ENCODE measurements around the gene MYORG.
A peak's percentile ranks its signal among the peaks of the same experiment; 100 is the strongest.

MYORG gene

DNA sequence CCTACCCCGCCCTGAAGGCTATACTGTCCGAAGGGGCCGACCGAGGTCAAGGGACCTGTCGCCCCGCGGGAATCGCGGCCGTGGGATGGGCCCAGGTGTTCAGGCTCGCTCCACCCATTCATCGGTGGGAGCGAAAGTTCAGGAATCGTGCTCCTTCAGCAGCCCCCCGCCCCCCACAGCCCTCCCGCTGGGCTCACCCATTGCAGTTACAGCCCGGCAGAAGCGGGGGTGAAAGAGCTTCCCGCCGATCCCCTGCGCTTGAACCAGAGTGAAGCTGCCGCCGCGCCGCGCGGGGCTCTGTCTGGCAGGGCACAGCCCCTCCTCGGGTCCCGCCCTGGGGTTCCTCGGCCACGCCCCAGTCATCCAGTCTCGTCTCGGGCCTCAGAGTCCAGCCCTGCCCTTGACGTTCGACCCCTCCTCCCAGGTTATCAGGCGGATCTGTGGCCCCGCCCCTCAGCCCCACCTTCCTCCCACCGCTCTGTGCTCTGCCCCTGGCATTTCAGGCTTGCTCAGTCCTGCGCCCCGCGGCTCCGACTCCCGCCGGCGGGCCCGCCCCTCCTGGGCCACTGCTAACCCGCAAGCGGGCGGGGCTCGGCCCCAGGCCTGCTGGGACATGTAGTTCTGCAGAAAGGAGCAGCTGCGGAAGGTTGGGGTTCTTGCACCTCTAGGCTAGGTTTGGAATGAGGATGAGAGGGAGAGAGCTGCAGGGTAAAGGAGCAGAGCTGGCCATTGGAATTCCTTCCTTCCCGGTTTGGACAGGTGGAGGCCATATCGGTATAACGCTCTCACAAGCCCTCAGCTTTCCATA, at the start of gene MYORG:
MYORG (minus strand) TSS at position 303 of the 808 bp plus-strand sequence. CDS start 3,955 bp downstream, outside the sequence.
- DNase-seq: peak; percentile 97

DNA sequence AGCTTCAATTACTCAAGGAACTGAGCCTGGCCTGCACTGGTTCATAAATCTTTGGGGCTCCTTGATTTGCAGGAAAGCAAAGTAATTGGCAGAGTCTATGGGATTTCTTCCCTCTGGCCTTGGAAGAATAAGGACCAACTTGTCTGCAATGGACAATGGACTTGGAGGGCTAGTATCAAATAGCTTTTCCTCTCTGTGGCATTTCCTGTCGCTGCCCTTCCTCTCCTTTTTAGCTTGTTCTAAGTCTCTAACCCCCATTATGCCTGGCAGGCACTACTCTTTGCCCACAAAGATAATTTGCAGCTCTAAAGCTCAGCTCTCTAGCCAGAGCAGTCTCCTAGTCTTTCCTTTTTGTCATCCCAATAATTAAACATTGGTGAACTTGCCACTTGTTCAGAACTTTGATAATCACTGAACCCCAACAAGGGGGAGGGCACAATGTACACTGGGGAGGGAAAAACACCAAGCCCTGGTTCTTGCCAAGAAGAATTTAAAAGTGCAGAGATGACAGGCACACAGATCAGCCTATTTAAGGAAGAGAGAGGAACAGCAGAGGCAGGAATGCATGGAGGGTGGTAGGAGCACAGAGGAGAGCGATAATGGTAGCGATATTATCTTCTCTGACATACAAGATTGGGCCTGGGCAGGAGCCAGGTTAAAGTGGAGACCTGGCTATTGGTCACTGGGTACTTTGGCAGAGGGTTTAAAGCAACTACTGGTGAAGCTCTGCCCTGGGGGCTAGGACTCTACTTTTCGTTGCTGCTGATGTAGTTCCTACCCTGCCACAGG, 43.2 kb upstream of the MYORG start:
- no peak for DNase-seq

GRCh38 chr9:34417734-34418133, 41.0 kb upstream of the MYORG start:
- no peak for DNase-seq

- DNase-seq: peak; percentile 10
Observed at GRCh38 chr9:34413231-34413852, 36.6 kb upstream of the MYORG start.

GRCh38 chr9:34412336-34412735, 35.6 kb upstream of the MYORG start:
- no peak for DNase-seq

- no peak for DNase-seq
Observed at GRCh38 chr9:34409154-34409553, 32.5 kb upstream of the MYORG start.

GRCh38 chr9:34408173-34408572, 31.5 kb upstream of the MYORG start:
- DNase-seq: no peak

DNA sequence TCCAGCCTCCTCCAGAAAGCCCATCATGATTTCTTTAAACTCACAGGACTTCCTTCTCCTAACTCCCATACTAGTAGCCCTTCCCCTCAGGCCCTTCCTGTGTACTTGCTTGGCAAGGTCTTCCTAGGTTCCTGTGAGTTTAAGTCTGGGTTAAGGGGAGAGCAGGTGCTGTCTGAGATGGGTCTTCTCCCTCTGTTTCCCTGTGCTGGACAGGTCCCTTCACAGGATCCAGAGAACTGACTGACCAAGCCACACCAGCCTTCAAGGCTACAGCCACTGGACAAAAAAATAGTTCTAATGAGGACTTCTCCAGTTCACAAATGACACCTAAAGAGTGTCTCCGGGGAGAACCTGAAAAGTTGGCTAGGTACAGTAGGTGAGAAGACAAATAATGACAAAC, 29.5 kb upstream of the MYORG start:
- no peak for DNase-seq

DNA sequence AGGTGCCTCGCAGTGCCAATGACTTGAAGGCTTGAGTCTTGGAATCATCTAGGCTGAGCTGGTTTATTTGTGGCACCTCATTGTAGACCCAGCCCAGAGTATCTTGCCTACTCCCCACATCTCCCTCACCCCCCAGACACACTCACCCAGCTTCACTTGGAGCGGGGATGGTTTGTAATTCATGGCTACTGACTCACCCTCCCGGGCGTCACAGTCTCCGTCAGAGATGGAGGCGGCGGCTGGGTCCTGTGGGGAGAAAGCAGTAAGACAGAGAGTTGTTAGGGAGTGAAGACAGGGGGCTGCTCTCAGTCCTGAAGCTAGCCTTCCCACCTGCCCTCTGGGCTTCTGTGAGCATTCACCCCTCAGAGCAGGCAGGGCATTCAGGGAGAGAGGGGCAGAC, 29.0 kb upstream of the MYORG start:
- no peak for DNase-seq

DNA sequence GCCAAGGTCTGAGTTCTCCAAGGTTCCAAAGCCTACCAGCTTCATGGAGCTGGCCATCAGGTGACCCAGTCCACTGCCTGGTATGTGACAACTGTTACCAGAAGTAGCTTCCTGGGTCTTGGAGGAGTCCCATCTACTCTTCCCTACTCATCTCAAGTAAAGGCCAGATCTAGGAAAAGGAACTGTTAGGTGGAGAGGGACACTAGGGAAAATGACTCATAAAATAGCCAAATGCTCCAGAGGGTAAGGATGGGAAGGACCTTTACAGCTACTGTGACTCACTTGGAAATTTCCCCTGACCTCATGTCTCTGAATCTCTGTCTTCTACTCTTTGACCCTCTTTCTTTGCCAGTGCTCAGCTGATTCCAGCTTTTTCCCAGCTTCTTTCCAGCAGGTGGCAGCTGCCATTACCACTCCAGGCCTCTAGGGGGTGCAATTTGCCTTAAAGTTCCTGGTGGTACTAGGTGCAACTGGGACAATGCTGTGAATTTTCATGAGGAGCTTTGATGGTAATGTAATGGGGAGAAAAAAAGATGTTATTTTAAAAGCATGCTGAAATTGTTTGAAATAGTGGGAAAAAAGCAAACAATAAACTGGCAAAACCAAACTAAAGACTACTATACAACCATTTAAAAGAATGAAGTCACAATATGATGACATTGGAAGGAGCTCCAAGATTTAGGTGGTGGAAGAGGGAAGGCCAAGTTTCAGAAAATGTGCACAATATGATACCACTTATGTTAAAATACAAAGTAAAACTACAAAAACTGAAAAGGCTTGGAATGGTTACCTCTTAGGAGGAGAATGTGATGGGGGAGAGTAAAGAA, 27.1 kb upstream of the MYORG start:
- peak; percentile 75 for DNase-seq

GRCh38 chr9:34400686-34401602, 24.2 kb upstream of the MYORG start:
- no peak for DNase-seq

GRCh38 chr9:34400275-34400674, 23.6 kb upstream of the MYORG start:
- DNase-seq: no peak

GRCh38 chr9:34399729-34400128, 23.0 kb upstream of the MYORG start:
- DNase-seq: no peak

GRCh38 chr9:34398875-34399274, 22.2 kb upstream of the MYORG start:
- DNase-seq: no peak

DNA sequence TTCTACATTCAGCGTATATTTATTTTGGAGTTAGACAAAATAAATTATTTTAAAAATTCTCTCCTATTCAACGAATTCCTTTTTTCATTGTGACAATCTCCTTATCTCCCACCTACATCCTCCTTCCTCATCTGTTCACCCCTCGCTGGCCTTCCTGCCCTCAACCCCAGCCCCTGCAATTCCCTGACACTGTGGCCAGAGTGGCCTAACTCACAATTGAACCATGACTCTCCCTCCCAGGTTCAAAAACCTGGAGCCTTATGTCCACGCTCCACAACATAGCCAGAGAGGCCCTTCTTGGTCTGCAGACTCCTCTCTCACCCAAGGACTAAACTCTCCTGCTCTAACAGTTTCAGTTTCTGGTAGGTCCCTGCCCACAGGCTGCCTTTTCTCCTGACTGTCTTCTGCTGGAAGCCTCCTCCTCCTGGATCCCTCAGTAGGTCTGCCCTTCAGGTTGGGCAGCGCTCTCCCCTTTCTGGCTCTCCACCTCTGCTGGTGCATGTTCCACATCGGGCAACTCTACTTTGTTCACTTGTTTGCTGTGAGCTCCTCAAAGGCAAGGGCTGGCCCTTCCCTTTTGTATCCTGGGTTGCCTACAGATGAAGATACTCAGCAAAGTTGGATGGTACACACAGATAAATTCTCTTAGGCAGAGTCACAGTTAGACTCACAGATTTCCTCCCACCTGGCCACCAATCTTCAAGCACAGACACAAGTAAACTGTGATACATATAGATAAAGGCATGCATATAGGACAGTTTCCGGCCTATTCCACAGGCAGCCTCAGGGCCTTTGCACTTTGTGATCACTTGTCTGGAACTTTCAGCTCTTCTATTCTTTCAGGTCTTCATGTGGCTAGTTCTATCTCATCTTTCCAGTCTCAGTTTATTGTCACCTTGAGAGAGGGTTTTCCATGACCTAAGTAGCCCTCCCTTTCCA, 19.8 kb upstream of the MYORG start:
- DNase-seq: no peak

GRCh38 chr9:34392511-34392910, 15.8 kb upstream of the MYORG start:
- no peak for DNase-seq

GRCh38 chr9:34387239-34387638, 10.5 kb upstream of the MYORG start:
- no peak for DNase-seq

DNA sequence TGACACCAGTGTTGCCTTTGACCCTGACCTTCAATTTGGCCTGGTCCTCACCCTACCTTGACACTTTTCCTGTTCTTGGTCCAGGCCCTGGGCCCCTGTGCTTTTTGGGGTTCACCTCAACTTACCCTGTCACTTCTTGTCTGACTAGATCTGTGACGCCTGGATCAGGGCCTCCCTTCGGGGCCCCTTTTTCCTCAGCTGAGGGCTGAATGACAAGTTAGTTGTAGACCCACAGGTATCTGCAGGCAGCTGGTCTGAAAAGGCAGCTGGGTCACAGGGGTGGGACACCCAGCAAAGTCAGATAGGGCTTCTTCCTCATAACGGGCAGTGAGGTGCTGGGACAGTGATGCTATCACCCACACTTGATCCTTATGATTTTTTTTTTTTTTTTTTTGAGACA, 10.0 kb upstream of the MYORG start:
- no peak for DNase-seq

DNA sequence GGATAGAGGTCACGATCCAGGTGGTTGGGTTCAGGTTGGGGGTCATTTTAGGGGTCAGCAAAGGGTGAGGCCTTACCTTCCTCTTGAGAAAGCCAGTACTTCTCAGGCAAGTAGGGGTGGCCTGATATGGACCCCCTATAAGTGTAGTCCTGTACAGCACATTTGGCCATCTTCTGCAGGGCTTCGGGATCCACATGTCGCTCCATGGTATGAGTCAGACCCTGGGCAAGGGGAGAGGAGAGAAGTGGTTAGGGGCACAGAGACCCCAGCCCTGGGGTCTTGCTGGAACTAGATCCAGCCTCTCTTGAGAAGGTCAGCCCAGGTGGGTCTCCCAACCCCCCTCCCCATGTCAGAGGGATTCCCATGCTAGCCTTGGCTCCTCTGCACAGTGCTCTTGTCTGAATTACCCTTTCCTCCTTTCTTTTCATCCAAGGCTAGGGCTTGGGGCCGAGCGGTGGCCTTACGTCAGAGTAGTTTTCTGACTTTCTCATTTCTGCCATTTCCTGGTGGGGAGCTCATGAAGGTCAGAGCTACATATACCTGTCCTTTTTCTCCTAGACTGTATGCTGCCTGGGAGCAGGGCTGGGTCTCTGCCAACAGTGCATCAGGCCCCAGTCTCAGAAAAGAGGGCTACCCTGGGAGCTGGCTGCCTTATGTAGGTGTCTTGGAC, 9.0 kb upstream of the MYORG start:
- no peak for DNase-seq
